ENCODE measurements around the gene ARNT2.

The ARNT2 gene

DNA sequence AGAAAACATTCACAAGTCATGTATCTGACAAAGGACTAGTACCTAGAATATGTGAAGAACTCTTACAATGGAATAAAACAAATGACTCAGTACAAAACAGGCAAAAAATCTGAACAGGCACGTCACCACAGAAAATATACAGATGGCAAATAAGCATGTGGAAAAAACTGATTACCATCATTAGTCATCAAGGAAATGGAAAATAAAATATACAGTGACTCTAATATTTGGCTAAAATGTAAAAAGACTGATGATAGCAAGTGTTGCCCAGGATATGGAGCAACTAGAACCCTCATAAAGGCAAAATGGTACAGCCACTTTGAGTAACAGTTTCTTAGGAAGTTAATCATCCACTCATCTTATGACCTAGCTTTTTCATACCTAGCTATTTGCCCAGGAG, 195.2 kb downstream of the ARNT2 start:
- no peak for DNase-seq (ENCODE audit: low spot score)

DNA sequence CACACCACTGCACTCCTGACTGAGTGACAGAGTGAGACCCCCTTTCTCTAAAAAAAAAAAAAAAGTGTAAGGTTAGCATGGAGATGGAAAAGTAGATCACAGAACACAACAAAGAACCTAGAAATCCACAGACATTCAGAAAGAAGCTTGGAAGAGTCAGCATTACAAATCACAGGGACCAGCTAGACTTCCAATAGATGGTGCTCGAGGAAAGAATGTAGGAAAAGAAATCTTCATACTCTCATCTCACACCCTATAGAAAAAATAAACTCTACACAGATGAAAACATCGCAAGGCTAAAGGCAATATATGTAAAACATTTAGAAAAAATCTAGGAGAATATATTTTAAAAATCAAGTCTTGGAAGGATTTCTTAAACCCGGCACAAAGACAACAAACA, 196.4 kb downstream of the ARNT2 start:
- no peak for DNase-seq (ENCODE audit: low spot score)

DNA sequence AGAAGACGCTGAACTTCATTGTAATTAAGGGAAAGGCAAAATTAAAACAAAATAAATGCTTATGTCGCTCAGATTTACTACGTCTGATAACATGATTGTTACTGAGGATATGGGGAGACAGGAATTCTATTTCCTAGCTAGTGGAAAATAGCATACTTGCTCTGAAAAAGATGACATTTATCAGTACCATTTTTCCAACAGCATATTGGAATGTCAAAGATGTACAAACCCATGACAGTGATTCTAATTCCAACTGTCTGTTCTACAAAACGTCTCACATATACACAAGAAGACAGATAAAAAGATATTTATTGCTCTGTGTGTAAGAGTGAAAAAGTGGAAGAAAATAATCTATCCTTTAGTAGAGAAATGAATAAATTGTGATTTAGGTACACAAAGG, 197.1 kb downstream of the ARNT2 start:
- no peak for DNase-seq (ENCODE audit: low spot score)

DNA sequence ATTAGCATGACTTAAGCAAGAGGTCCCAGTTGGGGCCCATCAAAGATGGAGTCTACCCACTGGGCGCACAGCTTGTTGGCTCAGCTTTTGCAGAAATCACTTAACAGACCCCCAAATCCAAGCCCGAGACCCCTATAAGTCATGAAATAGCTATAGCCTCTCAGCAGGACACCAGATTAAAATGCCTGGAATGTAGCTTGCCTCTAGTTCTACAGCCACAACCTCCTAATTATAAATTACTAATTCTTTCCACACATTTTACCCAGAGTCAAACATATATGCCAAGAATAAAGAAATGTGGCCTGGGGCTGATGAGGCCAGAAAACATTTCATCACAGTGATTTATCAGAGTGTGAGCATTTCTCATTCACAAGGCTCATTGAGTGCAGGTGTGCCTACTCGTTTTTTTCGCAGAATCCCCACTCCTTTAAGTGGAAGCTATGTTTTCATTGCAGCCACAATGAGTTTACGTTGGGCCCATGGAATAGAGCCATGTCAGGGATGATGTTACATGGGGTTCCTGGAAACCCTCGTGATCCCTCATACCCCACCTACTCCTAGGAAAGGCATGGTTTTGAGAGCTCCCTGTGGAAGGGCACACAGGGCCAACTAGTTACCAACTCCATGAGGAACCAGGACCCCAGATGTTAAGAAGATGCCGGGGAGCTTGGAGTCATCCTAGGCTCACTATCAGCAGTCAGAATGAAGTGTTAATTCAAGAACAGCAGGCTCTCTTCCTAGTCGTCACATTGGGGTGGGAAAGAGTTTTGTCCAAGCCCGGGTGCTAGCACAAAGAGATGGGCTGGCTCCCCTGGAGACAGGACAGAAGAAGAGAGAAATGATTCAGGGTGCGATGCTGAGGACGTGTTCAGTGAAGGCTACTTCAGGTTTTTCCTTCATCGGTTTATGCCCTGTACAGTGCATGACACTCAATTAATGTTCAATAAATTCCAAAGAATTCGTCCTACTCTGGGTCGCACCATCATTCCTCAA, 200.7 kb downstream of the ARNT2 start:
- DNase-seq (ENCODE audit: low spot score): no peak

DNA sequence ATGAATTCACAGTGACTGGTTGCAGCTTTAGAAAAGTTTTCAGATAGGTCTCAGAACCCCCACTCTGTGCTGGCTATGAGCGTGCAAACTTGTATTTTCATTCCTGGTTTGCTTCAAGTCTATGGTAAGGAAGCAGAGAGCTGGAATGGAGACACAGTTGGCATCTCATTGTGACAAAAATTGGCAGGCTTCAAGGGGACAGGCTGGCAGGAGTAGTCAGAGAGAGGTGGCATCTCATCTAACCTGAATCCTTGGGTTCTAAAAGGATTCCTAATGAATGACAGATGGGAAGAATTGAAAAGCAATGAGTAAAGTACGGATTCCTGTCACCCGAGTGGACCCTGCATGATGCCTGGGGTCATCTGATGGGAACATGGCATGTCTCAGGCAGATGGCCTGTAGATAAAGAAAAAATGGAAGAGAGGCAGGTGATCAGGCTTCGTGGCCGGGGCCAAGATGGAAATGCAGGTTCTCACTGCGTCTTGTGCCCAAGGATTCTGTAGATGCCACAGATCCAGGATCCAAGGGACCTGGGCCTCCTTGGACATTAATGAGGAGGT, 201.5 kb downstream of the ARNT2 start:
- DNase-seq (ENCODE audit: low spot score): no peak

DNA sequence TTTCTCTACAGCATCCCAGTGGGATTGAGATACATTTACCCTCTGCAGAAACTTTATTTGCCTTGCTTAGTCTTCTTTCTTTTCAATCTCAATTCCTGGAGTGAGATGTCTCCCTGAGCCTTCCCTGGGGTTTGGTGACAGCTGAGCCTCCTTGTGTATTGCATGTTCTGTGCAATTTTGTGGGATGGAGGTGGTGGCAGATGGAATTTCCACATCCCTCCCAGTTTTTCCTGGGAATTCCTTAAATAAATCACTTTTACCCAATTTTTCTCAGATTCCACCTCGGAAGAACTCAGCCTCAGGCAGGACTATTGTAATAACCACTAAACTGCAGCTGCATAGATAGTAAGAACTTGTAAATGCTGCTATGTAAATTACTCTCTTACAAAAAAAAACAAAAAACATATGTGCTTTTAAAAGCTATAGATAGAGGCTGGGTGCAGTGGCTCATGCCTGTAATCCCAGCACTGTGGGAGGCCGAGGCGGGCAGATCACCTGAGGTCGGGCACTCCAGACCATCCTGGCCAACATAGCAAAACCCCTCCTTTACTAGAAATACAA, 202.4 kb downstream of the ARNT2 start:
- no peak for DNase-seq (ENCODE audit: low spot score)

DNA sequence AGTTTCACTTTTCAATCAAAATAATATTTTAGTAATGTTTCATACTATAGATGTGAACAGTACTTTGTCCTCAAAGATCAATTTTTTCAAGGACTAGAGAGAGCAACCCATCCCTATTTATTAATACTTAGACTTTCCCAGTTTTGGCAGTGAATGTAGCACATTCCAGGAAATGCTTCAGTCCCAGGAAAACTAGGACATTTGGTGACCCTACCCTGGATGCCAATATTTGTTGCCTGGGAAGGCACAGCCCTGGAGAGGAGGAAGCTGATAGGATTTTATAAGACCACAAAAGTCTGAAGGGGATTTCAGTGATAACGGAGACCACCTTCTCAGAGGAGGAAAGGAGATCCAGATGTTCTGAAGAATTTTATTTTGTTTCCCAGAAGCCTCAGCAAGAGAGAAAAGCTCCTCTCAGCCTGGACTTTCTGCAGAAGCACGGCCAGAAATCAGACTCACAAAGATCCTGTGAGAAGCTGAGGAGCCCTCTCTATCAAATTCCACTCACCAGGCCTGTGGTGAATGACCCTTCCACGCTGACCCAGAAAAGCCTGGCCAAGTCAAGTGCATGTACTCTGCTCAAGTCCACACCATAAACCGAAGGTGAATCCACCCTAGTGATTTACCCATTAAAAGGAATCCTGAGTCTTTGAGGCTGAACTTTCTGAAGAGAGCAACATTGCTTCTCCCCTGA, 203.3 kb downstream of the ARNT2 start:
- no peak for DNase-seq (ENCODE audit: low spot score)

DNA sequence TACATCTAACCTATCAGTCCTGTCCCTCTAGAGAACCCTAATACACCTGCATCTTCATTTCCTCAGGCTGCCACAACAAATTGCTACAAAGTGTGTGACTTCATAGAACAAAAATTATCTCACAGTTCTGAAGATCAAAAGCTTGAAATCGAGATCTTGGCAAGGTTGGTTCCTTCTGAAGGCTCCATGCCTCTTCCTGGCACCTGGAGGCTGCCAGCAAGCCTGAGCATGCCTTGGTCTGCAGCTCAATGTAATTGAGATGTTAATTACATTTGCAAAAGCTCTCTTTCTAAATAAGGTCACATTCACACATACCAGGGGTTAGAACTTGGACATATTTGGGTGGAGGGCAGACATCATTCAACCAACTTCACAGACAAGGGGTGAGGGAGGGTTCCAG, 204.5 kb downstream of the ARNT2 start:
- DNase-seq (ENCODE audit: low spot score): no peak

DNA sequence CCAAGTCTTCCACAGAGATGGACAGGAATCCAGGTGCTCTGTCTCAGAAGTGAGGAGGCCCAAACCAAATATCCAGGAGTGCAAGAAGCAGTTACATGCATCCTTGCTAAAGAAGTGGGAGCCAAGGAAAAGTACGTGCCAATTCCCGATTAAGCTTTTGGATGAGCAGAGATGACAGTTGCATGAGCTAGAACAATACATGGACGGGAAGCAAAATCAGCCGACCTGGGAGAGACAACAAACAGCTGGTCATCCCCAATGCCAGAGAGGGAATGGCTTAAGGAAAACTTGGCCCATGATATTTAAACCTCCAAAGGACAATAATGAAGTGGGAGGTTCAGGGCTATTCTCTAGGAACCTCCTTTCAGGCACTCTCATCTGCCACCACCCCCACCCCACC, 204.9 kb downstream of the ARNT2 start:
- no peak for DNase-seq (ENCODE audit: low spot score)

DNA sequence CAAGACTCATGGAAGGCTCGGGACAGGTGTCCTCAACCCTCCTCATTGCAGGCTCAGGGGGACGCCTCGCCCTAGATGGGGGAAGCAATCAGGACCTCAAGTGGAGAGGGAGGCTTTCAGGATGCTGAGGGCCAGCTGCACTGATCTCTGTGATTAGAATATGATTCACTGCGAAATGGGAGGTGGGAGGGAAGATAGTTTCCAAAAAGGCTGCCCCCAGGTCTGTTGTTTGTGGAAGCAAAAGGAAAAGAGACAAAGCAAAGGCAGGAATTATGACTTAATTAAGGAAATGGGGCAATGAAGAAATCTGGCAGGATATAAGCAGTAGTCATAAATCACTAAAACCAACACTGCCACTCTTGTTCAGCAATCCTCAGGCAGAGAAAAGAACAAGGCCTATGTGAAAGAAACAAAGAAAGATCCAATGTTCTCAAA, 205.3 kb downstream of the ARNT2 start:
- DNase-seq (ENCODE audit: low spot score): no peak

DNA sequence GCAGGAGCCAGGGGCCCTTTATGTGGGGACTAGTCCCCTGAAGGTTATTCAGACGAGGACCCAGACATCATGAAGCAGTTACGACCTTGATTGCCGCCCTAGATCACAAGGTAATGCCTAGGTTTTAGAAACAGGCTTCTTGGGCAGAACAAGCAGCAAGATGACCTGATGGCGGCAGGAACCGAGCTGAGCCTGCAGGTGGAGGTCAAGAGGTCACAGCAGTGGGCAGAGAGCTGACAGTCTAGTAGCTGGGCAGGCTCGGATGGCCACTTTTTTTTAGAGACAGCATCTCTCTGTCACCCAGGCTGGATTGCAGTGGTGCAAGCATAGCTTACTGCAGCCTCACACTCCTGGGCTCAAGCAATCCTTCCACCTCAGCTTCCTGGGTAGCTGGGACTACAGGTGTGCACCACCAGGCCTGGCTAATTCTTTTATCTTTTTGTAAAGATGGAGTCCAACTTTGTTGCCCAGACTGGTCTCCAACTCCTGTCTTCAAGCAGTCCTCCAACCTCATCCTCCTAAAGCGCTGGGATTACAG, 207.4 kb downstream of the ARNT2 start:
- DNase-seq (ENCODE audit: low spot score): no peak

DNA sequence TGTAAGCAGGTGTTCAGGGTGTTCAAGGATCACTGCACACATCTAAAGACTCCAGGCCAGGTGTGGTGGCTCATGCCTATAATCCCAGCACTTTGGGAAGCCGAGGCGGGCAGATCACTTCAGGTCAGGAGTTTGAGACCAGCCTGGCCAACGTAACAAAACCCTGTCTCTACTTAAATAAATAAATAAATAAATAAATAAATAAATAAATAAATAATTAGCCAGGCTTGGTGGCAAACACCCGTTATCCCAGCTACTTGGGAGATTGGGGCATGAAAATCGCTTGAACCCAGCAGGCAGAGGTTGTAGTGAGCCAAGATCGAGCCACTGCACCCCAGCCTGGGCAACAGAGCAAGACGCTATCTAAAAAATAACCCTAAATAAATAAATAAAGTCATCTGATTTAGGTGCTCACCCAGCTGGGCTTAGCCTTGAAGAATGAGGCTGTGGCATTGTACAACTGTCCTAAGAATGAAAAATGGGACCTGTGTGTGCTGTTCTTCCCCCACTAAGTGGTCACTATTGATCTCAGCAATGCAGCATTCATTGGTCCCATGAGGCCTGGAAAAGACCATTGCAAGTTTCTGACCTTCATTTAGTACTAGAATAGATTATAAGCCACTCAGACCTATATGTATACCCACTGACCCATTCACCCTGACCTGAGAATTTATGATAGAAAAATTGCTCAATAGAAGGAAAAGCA, 208.1 kb downstream of the ARNT2 start:
- no peak for DNase-seq (ENCODE audit: low spot score)

DNA sequence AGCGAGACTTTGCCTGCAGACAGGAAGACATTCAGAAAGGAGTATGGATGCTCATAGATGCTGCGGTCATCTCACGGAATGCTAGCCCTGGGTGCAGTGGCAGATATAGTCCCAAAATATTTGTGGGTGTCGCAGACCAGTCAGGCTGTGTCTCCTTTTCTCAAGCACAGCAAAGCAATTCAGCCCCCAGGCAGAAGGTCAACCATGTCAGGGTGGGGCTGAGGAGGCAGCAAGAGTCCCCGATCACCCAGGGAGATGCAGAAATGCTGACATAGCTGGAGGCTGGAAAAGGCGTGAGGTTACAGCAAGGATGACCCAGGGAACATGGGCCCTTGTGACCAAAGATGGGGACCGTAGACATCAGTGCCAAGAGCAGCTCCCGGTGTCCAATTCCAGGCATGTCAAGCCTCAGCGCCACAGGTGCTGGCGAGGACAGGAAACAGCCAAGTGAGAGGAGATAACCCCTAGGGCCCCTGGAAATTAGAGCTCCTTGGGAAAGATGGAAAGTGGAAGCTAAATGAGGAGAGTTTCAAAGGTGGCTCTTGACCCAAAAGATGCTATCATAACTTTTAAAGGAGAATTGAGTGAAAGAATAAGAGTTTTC, 209.7 kb downstream of the ARNT2 start:
- no peak for DNase-seq (ENCODE audit: low spot score)

DNA sequence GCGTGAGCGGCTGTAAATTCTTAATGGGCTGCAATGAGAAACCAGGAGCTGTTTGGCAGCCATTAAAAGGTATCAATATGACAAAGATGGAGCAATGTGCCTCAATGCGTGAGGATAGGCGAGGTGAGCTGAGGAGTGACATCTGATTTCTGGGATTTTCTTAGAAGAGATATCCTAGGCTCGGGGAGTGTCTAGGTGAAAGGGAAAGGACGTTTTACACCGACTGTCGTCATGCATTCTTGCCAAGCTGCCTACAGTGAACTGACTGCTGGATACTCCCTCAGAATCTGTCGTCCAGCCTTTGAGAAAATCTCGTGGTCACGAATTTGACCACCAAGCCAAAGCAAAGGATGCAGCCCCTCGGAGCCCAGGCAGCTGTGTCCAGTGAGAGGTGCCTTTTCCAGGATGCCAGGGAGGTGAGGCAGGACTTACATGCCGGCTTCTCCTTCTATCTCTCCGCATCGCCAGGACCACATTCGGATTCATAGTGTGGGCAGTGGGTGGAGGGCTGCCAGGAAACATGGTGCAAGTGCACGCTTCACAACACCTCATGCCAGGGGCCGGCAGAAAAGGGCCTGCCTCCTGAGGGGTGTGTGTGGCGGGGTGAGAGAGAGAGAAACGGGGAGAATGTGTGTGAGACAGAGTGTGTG, 210.7 kb downstream of the ARNT2 start:
- no peak for DNase-seq (ENCODE audit: low spot score)

DNA sequence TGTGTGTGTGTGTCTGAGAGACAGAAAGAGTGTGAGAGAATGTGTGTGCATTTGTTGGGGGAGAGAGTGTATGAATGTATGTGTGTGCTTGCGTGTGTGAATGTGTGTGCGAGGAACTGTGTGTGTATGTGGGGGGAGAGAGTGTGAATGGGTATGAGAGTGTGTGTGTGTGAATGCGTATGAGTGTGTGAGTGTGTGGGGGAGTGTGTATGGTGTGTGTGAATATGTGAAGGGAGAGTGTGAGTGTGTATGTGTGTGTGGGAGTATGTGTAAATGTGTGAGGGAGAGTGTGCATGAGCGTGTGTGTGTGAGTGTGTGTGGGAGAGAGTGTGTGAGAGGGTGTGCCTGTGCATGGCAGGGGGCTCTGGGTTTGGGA, 211.2 kb downstream of the ARNT2 start:
- no peak for DNase-seq (ENCODE audit: low spot score)

DNA sequence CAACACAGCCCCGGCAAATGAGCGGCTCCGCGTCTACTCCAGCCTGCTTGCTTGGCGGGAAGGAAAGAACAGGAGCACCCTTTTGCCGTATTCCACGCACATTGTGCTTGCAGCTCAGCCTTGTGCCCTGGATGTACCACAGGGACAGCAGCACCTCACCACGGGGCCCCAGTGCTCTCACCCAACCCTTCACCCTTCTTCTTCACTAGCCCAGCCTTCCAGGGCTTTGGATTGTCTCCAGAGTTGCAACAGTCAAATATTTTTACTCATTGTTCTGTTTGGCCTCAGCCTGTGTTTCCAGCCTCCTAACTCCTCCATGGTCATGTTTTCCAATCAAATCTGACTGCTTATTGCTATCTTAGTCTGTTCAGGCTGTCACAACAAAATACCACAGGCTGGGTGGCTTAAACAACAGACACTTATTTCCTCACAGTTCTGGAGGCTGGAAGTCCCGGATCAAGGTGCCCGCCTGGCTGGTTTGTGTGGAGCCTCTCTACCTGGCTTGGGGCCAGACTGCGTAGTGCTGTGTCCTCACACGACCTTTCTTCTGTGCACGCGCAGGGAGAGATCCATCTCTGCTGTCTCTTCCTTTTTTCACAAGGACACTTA, 211.7 kb downstream of the ARNT2 start:
- no peak for DNase-seq (ENCODE audit: low spot score)

DNA sequence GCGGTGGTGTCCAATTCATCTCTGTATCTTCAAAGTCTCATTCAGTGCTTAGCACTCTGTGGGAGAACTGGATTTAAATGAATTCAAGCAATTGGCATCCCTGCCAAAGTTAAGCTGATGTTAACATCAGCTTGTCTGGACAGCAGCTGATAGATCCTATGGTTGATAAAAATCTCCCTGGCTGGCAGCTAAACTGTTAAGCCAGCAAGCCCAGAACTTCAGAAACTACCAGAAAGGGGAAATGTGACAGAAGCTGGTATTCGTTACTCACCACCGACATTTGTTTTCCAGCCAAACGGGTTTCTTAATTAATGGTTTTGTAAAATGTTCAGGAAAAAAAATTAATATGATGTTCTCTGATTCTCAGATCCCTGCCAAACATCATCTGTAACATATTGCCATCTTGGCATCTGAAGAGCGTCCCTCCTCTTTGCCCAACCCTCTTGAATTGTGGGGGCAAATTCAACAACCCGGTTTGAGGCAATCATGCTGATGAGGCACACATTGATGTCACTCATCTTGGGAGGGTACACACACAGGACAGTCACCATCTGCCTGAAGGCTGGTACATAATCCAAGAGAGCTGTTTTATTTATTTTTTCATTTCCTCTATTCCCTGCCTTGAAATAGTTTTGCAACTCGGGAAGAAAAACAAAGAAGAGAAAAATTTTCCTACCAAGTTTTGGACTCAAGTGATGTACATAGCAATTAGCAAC, 214.7 kb downstream of the ARNT2 start:
- DNase-seq (ENCODE audit: low spot score): no peak

DNA sequence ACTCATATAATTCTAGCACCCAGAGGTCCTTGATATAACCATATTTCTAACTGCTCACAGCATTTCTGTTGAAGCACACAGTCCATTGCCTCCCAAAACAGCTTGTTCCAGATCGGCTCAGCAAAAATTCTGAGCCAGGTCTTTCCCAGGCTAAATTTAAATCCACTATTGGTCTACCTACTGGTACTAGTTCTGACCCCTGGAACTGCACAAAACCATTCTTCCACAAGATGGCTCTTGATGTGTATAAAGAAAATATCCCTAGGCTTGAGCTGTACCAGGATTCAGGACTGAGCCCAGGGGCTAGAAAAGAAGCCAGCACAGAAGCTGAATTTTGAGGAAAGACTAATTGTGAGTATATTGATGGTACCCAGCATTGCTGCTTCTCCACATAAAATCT, 215.5 kb downstream of the ARNT2 start:
- no peak for DNase-seq (ENCODE audit: low spot score)

DNA sequence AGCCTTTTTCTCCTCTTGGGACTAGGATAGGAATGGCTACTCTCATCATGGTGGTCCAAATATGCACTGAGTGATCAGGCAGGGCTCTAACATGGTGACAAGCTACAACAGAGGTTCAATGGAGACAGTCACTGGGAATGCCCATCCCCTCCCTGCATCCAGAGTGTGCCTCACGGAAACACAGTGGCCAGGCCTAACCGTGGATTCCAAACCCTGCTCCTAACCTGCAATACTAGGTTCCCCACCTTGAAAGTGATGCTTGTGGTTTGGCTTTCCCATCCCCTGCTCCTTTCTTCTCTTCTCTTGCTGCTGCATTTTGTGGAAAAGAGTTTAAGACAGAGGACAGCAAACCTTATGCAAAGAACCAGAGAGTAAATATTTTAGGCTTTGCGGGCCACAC, 216.0 kb downstream of the ARNT2 start:
- DNase-seq (ENCODE audit: low spot score): no peak

DNA sequence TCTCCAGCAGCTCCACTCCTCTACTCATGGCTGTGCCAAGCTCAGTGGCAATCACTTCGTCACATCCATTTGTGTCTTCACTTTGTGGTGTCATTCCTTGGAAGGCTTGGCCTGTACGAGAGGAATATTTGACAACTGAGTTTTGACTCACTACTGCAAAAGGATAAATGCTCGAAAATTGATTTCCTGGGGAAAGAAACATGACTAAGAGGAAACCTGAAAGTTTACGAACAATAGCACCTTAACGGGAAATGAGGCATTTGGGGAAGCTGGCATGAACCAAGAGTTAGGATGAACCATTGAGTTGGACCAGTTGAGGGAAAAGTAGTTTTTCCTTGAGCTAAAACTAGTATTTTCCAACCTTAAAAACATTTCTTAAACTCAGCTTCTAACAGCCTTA, 216.7 kb downstream of the ARNT2 start:
- DNase-seq (ENCODE audit: low spot score): no peak

Data from hematopoietic multipotent progenitor cell treated with erythropoietin and hydrocortisone succinate and interleukin-3 and kit ligand, for 17 days (in vitro differentiated cells).